ENCODE results near the gene PDZRN3.

The PDZRN3 gene

DNA sequence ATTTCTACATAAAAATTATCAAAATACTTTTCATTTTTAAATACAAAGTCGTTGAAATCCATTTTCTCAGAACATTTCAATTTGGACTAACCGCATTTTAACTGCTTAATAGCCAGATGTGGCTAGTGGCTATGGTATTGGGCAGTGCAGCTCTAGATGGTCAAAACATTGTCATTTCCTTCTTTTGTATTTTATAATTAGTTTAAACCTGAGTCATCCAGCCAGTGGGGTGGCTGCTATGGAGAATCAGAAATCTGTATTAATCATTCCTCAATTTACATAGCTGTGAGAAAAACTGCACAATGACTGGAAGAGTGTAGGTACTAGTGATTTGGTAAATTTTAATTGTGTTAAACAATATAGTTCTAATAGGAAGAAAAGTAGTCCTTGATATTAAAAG lies 245.3 kb downstream of the PDZRN3 start:
- no peak for DNase-seq

- no peak for DNase-seq
Measured at GRCh38 chr3:73378207-73378606, 246.5 kb downstream of the PDZRN3 start.

- DNase-seq = no peak
Measured at GRCh38 chr3:73365756-73366397, 258.9 kb downstream of the PDZRN3 start.

GRCh38 chr3:73364517-73364916 lies 260.2 kb downstream of the PDZRN3 start:
- DNase-seq = no peak

- no peak for DNase-seq
Measured at GRCh38 chr3:73363093-73363492, 261.6 kb downstream of the PDZRN3 start.

GRCh38 chr3:73361591-73361990 lies 263.1 kb downstream of the PDZRN3 start:
- no peak for DNase-seq

GRCh38 chr3:73353649-73354217 lies 271.0 kb downstream of the PDZRN3 start:
- DNase-seq = no peak

DNA sequence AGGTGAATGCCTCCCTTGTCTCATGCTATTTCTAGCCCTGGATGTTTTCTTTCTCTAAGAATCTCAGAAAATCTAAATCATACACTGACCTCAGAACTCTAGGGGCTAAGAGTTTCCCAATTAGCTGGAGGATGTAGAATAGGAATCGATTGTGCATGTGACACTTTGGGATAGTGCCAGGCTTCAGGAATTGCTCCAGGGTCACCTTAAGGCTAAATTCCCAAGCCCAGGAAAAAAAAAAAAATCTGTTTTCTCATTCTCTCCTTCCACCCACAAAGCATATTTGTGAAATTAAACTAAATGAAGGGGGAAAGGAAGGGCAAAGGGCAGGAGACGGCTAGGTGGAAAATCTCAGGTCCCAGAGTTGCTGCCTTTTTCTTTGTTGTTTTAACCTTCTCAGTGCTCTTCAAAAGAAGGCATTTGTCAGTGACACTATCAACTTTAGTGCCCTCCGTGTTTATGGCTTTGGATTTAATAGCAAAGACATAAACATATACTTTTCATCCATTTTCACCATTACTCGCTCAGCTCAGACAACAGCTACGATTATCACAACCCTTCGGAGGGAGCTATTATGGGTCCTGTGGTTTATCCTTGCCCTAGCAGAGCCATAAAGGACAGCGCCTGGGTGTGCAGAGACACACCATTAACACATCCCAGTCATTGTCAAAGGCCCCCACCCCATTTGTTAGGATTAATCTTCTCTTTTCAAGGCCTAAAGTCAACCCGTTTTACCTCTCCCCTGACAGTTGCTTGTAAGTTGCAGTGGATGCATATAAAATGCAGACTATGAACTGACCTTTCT lies 271.7 kb downstream of the PDZRN3 start:
- DNase-seq = no peak

- DNase-seq = no peak
Measured at GRCh38 chr3:73351423-73352071, 273.2 kb downstream of the PDZRN3 start.

DNA sequence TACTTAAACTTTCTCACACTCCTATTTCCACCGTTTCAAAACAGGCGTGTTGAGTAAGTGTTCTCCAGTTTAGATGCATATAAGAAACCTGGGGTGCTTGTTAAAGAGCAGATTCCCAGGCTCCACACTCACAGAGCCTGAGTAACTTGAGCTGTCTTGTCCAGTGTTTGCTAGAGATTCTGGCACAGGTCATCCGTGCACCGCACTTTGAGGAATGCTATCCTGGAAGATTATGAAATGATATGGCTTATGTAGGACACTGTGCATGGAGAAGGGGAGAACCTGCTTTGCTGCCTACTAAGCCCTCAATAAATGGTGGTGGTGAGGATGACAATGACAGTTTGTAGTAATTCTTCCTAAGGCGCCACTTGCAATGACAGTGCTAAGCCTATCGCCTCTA lies 273.7 kb downstream of the PDZRN3 start:
- DNase-seq = no peak

- no peak for DNase-seq
Measured at GRCh38 chr3:73349657-73350056, 275.1 kb downstream of the PDZRN3 start.

GRCh38 chr3:73342077-73342476 lies 282.7 kb downstream of the PDZRN3 start:
- DNase-seq = no peak

GRCh38 chr3:73341272-73341935 lies 283.3 kb downstream of the PDZRN3 start:
- DNase-seq = no peak

DNA sequence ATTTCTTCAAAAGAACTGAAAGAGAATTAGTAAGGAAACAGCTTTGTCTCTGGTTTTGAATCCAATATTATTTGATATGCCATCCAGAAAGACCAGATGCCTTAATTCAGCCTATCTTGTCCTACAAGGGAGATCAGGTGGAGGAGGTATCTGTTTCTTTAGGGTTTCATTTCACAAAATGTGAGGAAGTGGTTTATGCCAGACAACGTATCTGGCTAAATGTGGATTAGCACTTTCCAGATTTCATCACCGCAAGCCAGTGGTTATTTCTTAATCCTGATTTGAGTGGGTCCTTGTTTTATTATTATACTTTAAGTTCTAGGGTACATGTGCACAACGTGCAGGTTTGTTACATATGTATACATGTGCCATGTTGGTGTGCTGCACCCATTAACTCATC lies 292.2 kb downstream of the PDZRN3 start:
- no peak for DNase-seq
